Calu3 (cell line): ENCODE measurements around the gene RHOF. TPM values are rescaled to one million over a fixed set of nuclear protein-coding genes. Genes with fewer than 3 reads are reported as not detected.

Experiments
- BruUV-seq: library from RNA; stranded (reverse); fragments of 400-500 nt; replicated peaks from 2 replicates; lab custom pipeline; 2021; lab: Mats Ljungman, UMichigan
- CTCF ChIA-PET: fragments of 300-600 bp; sonication (Branson Sonifier 250); formaldehyde crosslinking; loops from one replicate; lab custom pipeline; 2022; ENCODE audit warnings: antibody characterized with exemption; lab: Charles Lee
- DNase-seq: peaks from one replicate; pipeline ENCODE4 v3.0.0; 2022
- H3K27ac Mint-ChIP-seq: one replicate; pipeline ENCODE4 v1.8.0; 2022; ENCODE audit warnings: mixed read lengths; ENCODE audit not compliant: unreplicated experiment
- H3K27me3 Mint-ChIP-seq: one replicate; pipeline ENCODE4 v1.8.0; 2022; ENCODE audit warnings: mixed read lengths; ENCODE audit not compliant: unreplicated experiment
- H3K36me3 Mint-ChIP-seq: one replicate; pipeline ENCODE4 v1.8.0; 2022; ENCODE audit warnings: mild to moderate bottlenecking, moderate library complexity, mixed read lengths; ENCODE audit not compliant: insufficient read depth, unreplicated experiment
- H3K4me1 Mint-ChIP-seq: one replicate; pipeline ENCODE4 v1.8.0; 2022; ENCODE audit warnings: mild to moderate bottlenecking, low read depth, mixed read lengths; ENCODE audit not compliant: unreplicated experiment
- H3K4me3 Mint-ChIP-seq: one replicate; pipeline ENCODE4 v1.8.0; 2022; ENCODE audit warnings: mild to moderate bottlenecking, low read depth, moderate library complexity, mixed read lengths; ENCODE audit not compliant: unreplicated experiment
- H3K9me3 Mint-ChIP-seq: one replicate; pipeline ENCODE4 v1.8.0; 2022; ENCODE audit warnings: low read depth, mixed read lengths; ENCODE audit not compliant: unreplicated experiment
- CTCF ChIP-seq: fragments of 200-600 bp; IDR thresholded peaks from one replicate; pipeline ENCODE4 v1.8.0; 2022; ENCODE audit warnings: antibody characterized with exemption; ENCODE audit not compliant: unreplicated experiment
- intact Hi-C: fragments of 100-400 bp; cut with micrococcal nuclease; formaldehyde crosslinking; loops from one replicate; pipeline ENCODE4 v1.10.0; 2022; ENCODE audit not compliant: unreplicated experiment
- total RNA-seq: library from RNA; stranded (reverse); gene quantifications from 2 replicates; pipeline ENCODE4 v1.2.3, GENCODE V29; 2022

The RHOF gene
- total RNA-seq, 1 experiment from 2014 or later = 73.9 TPM

GRCh38 chr12:121797937-121798786, 4.7 kb upstream of the RHOF start:
- H3K4me1 Mint-ChIP-seq = peaks cover 73% of the 10 kb centered on the region
- H3K4me3 Mint-ChIP-seq = peak overlapping the region; percentile 76
- peaks cover 83% of the 10 kb centered on the region for H3K36me3 Mint-ChIP-seq
- H3K9me3 Mint-ChIP-seq = no peaks in the 10 kb centered on the region
- intact Hi-C loops = loop anchor here (1.0 kb wide), 1 partner anchor 90 kb away; the partner anchor contains the start of gene PSMD9
- DNase-seq = no peak
- no peaks in the 10 kb centered on the region for H3K27me3 Mint-ChIP-seq
- no TSS peak for BruUV-seq
- CTCF ChIA-PET = interaction anchor here (8.7 kb wide), 1 partner anchor 13 kb away, joined by 179 read pairs; no protein-coding TSS in a partner anchor
- H3K27ac Mint-ChIP-seq = peak overlapping the region; percentile 93
- no peak for TF ChIP-seq CTCF

GRCh38 chr12:121796855-121797751, 3.6 kb upstream of the RHOF start:
- DNase-seq = peak; percentile 98
- H3K9me3 Mint-ChIP-seq = no peaks in the 10 kb centered on the region
- peaks cover 73% of the 10 kb centered on the region for H3K4me1 Mint-ChIP-seq
- no TSS peak for BruUV-seq
- no peak for TF ChIP-seq CTCF
- H3K36me3 Mint-ChIP-seq = peaks cover 83% of the 10 kb centered on the region
- intact Hi-C loops = loop anchor here (1.0 kb wide), 1 partner anchor 91 kb away; the partner anchor contains the start of gene PSMD9
- peak overlapping the region; percentile 93 for H3K27ac Mint-ChIP-seq
- peak overlapping the region; percentile 76 for H3K4me3 Mint-ChIP-seq
- CTCF ChIA-PET = interaction anchor here (0.6 to 8.7 kb wide), 7 partner anchors 10 to 91 kb away, joined by 3 to 179 read pairs (median 6); partner anchors contain the start of gene PSMD9
- no peaks in the 10 kb centered on the region for H3K27me3 Mint-ChIP-seq

- Mint-ChIP-seq H3K27ac (peak overlapping the region; percentile 89), H3K9me3 (no peaks in the 10 kb centered on the region), H3K4me1 (peaks cover 79% of the 10 kb centered on the region), H3K4me3 (peak overlapping the region; percentile 86), H3K36me3 (peaks cover 86% of the 10 kb centered on the region), H3K27me3 (no peaks in the 10 kb centered on the region)
- CTCF ChIA-PET = interaction anchor here (0.6 to 8.7 kb wide), 27 partner anchors 8 to 559 kb away, joined by 3 to 179 read pairs (median 6); partner anchors contain the start of gene PSMD9
- intact Hi-C loops = loop anchor here (1.0 kb wide), 1 partner anchor 17 kb away; no protein-coding TSS in a partner anchor
- DNase-seq = peak; percentile 92
- no TSS peak for BruUV-seq
- TF ChIP-seq CTCF = peak; percentile 96
Observed at GRCh38 chr12:121795034-121795968, 1.8 kb upstream of the RHOF start.
